Transverse colon (tissue), 4 donors: ENCODE data around the gene ADM. TPM values are rescaled to one million over a fixed set of nuclear protein-coding genes. Genes with fewer than 3 reads are reported as not detected.

Source experiments
- DNase-seq: peaks from one replicate; pipeline ENCODE4 v3.0.0-alpha.2; 2019
- H3K27ac ChIP-seq, 4 donors: fragments of 200-600 bp; sonication (generic); 2 replicates each; pipeline ENCODE4 v1.5.1; 2016 to 2018; ENCODE audit warnings: inconsistent platforms in 4 of 4
- H3K27me3 ChIP-seq: fragments of 200-600 bp; sonication (generic); 2 replicates; pipeline ENCODE4 v1.5.1; 2017; ENCODE audit warnings: inconsistent platforms
- H3K36me3 ChIP-seq, 4 donors: fragments of 200-600 bp; sonication (generic); 2 replicates each; pipeline ENCODE4 v1.5.1; 2017 to 2019; ENCODE audit warnings: inconsistent platforms in 4 of 4
- H3K4me1 ChIP-seq, 4 donors: fragments of 200-600 bp; sonication (generic); 2 replicates each; pipeline ENCODE4 v1.5.1; 2017 to 2020; ENCODE audit warnings: inconsistent platforms in 4 of 4
- H3K4me3 ChIP-seq, 4 donors: fragments of 200-600 bp; sonication (generic); 1 replicate in 1 of 4; 2 replicates in 3 of 4; pipeline versions ENCODE4 v1.5.1 to v1.6.1; 2017 to 2019; ENCODE audit warnings: inconsistent platforms in 4 of 4
- H3K9me3 ChIP-seq, 2 donors: fragments of 200-600 bp; sonication (generic); 2 replicates each; pipeline ENCODE4 v1.5.1; 2017 to 2019; ENCODE audit warnings: inconsistent platforms in 2 of 2
- EP300 ChIP-seq: sonication (generic); formaldehyde crosslinking; IDR thresholded peaks from one replicate; pipeline ENCODE4 v1.6.1; 2017; ENCODE audit warnings: antibody characterized with exemption, low read depth
- POLR2A ChIP-seq: fragments of 450-650 bp; IDR thresholded peaks from one replicate; pipeline ENCODE4 v1.6.1; 2016; ENCODE audit warnings: antibody characterized with exemption, mild to moderate bottlenecking, moderate library complexity
- POLR2AphosphoS5 ChIP-seq, 3 donors: sonication (generic); formaldehyde crosslinking; IDR thresholded peaks; one replicate each; pipeline ENCODE4 v1.6.1; 2016; ENCODE audit warnings: antibody characterized with exemption in 3 of 3
- WGBS, 2 donors: methylation state at CpG; one replicate each; pipeline ENCODE4 v1.1.5; 2018; ENCODE audit warnings: low coverage in 1 of 2; 5-methylcytosine and 5-hydroxymethylcytosine counted together
- in situ Hi-C, 4 donors: fragments of 200-750 bp; cut with MboI; loops; one replicate each; pipeline versions ENCODE4 v1.15.0 to v1.15.1; 2017; ENCODE audit warnings: low sequenced_read_pairs in 3 of 4, low pct_ligation_motif_present in 1 of 4, low pct_unique_long_range_greater_than_20kb in 1 of 4
- intact Hi-C: fragments of 100-400 bp; cut with DNase I; formaldehyde crosslinking; loops from one replicate; pipeline ENCODE4 v1.15.1; 2023; ENCODE audit warnings: low total_unique reads
- total RNA-seq, 4 donors: library from RNA; depleted of rRNA; stranded (reverse); fragments of >200 nt; gene quantifications; one replicate each; pipeline ENCODE4 v1.1.0, GENCODE V29; 2016
- TF ChIP-seq, protein P1 (sequence below), 5 experiments: fragments of 200-600 bp in 3 of 5; fragments of 450-650 bp in 2 of 5; sonication (generic) in 3 of 5; IDR thresholded peaks; 1 replicate in 2 of 5; 2 replicates in 3 of 5; pipeline ENCODE4 v1.5.1; 2016 to 2017; ENCODE audit warnings: antibody characterized with exemption in 5 of 5, inconsistent platforms in 3 of 5, mild to moderate bottlenecking in 2 of 5, moderate library complexity in 1 of 5

The ADM gene
- total RNA-seq, 4 donors from 2014 or later = 51.9 to 235 (median 157) TPM

DNA sequence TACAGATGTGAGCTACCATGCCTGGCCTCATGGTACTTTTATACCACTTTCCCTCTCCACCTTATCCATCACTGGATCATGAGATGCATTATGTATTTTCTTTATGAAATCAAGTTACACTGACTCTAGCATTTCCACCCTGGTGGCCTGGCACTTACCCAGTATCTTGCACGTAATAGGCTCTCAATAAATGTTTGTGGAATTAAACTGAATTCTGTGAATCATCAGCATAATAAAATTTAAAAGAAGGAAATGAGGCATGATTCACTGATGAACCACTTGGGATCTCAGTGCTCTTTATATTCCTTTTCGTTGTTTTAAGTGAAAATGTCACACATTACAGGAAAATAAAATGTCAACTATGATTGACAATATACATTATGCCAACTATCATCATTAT lies 25.1 kb downstream of the ADM start:
- Histone ChIP-seq H3K27me3 (no peaks in the 10 kb centered on the region), H3K36me3 (no peaks in the 10 kb centered on the region), H3K4me3 (no peak overlapping the region), H3K9me3 (no peaks in the 10 kb centered on the region), H3K4me1 (peaks cover 5 to 38% (median 29%) of the 10 kb centered on the region in 4 donors), H3K27ac (no peak overlapping the region)
- no peak for DNase-seq
- in situ Hi-C loops (loop anchor here in 1 of 4 donors (10.0 kb wide), 1 partner anchor 575 kb away; no protein-coding TSS in a partner anchor), intact Hi-C loops (no loop called here)
- TF ChIP-seq, protein P1, sequence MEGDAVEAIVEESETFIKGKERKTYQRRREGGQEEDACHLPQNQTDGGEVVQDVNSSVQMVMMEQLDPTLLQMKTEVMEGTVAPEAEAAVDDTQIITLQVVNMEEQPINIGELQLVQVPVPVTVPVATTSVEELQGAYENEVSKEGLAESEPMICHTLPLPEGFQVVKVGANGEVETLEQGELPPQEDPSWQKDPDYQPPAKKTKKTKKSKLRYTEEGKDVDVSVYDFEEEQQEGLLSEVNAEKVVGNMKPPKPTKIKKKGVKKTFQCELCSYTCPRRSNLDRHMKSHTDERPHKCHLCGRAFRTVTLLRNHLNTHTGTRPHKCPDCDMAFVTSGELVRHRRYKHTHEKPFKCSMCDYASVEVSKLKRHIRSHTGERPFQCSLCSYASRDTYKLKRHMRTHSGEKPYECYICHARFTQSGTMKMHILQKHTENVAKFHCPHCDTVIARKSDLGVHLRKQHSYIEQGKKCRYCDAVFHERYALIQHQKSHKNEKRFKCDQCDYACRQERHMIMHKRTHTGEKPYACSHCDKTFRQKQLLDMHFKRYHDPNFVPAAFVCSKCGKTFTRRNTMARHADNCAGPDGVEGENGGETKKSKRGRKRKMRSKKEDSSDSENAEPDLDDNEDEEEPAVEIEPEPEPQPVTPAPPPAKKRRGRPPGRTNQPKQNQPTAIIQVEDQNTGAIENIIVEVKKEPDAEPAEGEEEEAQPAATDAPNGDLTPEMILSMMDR (IDR thresholded peaks at IDR 0.05) = no peak
- TF ChIP-seq POLR2AphosphoS5 (IDR thresholded peaks at IDR 0.05) = no peak
- TF ChIP-seq EP300 = no peak
- TF ChIP-seq POLR2A = no peak
- 56 to 69% methylated on average over 2 of the region's 2 CpGs for WGBS, 2 donors

DNA sequence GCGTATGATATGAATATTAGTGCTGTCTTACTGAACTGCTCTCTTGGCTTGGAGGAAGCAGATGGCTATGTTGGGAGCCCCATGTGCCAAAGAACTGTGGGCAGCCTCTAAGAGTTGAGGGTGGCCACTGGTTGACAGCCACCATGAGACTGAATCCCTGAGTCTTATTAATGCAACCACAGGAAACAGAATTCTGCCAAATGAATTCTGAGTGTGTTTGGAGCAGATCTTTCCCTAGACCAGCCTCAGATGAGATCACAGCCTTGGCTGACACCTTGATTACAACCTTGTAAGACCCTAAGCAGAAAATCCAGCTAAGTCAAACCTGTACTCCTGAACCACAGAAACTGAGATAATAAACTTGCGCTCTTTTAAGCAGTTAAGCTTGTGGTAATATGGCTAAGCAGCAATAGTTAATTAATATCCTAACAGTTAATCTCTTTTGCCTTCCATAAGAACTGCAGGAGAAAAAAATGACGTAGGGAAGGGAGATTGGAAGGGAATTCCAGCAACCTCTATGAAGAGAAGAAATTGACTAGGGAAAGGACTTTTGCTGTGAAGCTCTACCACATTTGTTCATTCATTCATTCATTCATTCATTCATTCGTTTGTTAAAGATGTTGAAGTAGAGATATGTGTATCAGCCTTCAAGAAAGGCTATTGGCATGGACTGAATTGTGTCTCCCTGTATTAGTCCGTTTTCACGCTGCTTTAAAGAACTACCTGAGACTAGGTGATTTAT lies 26.8 kb downstream of the ADM start:
- intact Hi-C loops = no loop called here
- DNase-seq = no peak
- in situ Hi-C loops = no loop called here
- H3K27ac ChIP-seq = no peak overlapping the region
- TF ChIP-seq, protein P1 (IDR thresholded peaks at IDR 0.05) = no peak
- TF ChIP-seq POLR2AphosphoS5 (IDR thresholded peaks at IDR 0.05) (no peak), POLR2A (no peak), EP300 (no peak)
- H3K4me3 ChIP-seq = no peak overlapping the region
- no peaks in the 10 kb centered on the region for H3K36me3 ChIP-seq
- no peaks in the 10 kb centered on the region for H3K9me3 ChIP-seq
- peaks cover 5 to 26% (median 18%) of the 10 kb centered on the region in 4 donors for H3K4me1 ChIP-seq
- H3K27me3 ChIP-seq = no peaks in the 10 kb centered on the region
- 83 to 91% methylated on average over 6 of the region's 6 CpGs for WGBS, 2 donors

DNA sequence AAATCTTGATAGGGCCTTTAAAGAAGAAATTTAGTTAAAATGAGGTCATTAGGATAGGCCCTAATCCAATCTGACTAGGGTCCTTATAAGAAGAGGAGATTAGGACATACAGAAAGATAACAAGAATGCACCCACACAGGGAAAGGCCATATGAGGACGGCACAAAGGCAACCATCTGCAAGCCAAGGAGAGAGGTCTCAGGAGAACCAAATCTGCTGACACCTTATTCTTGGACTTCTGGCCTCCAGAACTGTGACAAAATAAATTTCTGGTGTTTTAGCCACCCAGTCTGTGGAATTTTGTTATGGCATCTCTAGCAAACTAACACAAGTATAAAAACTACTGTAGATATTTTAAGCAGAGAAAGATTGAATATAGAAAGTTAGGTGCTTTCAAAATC lies 28.6 kb downstream of the ADM start:
- 90% methylated on average over 1 of the region's 1 CpG; no CpG with 5 or more reads in 1 of the 2 donors for WGBS, 2 donors
- no peak for DNase-seq
- Histone ChIP-seq H3K4me3 (no peak overlapping the region), H3K36me3 (no peaks in the 10 kb centered on the region), H3K27me3 (no peaks in the 10 kb centered on the region), H3K9me3 (no peaks in the 10 kb centered on the region), H3K27ac (no peak overlapping the region), H3K4me1 (peaks cover 0 to 8% (median 6%) of the 10 kb centered on the region in 4 donors)
- intact Hi-C loops = no loop called here
- in situ Hi-C loops = no loop called here
- TF ChIP-seq POLR2AphosphoS5 (IDR thresholded peaks at IDR 0.05) (no peak), POLR2A (no peak), EP300 (no peak)
- TF ChIP-seq, protein P1 (IDR thresholded peaks at IDR 0.05) = no peak

DNA sequence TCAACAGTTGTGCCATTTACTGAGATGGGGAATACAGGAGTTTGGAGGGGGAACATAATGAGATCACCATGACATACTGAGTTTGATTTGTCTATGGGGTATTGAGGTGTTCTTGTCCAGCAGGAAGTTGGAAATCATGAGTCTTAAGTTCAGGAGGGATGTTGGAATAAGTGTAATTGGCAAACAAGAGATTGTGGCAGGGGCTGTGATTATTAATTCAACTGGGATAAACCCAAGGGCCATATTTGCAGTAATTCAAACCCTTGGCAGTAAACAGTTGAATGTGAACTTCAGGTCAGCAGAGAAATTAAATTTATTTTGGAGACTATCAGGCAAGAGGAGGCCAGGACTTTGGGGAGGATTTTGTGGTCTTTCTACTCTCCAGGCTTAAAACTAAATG lies 33.4 kb downstream of the ADM start:
- Histone ChIP-seq H3K27ac (no peak overlapping the region), H3K27me3 (no peaks in the 10 kb centered on the region), H3K4me3 (no peak overlapping the region), H3K36me3 (no peaks in the 10 kb centered on the region), H3K4me1 (no peaks in the 10 kb centered on the region), H3K9me3 (no peaks in the 10 kb centered on the region)
- intact Hi-C loops (no loop called here), in situ Hi-C loops (no loop called here)
- no peak for DNase-seq
- no peak for TF ChIP-seq POLR2A
- TF ChIP-seq, protein P1 (IDR thresholded peaks at IDR 0.05) = no peak
